Measurements from ENCODE around the gene CD74.

The CD74 gene

GRCh38 chr5:150410524-150411244 lies 2.0 kb downstream of the CD74 start:
- DNase-seq (ENCODE audit: low spot score), result peak; percentile 80

GRCh38 chr5:150409638-150410523 lies 2.8 kb downstream of the CD74 start:
- DNase-seq (ENCODE audit: low spot score), result peak; percentile 91

DNA sequence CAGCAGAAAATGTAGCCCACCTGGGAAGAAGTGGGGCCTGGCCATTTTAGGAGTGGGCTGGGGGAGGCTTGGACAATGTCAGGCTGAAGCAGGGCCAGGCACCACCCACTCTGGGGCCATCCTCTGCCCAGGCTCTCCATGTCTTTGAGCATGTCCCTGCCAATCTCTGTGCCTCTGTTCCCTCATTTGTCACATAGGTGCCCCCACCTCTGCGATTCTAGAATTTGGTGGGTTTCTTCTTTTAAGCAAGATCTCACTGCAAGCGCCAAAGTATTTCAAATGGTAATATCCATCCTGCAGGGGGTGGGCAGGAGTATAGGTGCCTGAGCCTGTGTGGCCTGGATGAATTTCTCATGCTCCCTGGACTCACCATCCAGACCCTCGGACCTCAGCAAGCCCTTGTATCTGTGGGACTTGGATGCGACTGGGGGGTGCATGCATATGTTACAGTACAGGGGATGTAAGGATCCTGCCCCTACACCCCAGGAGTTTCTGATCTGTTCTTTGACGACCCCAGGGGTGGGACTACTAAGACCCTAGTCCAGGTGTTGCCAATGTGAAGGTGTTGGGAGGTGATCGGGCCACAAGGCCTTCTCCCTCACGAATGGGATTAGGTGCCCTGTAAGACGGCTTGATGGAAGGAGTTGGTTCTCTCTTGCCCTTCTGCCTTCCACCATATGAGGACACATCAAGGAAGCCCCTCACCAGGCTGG lies 4.3 kb downstream of the CD74 start:
- DNase-seq (ENCODE audit: low spot score), result no peak

- DNase-seq (ENCODE audit: low spot score), result no peak
These were observed 5.5 kb downstream of the CD74 start for GRCh38 chr5:150407096-150407720.

DNA sequence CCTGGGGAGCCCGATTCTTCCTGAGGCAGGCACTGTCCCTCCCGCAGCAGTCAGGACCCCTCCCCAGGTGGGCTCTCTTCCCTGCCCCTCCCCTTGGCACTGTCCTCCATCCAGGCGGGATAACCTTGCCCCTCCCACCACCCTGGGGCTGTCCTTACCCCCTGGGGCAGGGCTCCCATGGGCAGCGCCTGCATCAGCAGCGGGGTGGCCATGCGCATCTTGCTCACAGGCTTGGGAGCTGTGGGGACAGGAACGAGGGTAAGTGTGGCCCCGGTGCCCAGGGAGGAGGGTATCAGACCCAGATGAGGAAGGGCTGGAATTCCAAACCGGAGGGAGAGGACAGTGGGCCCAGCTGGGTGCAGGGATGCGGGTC lies 6.0 kb downstream of the CD74 start:
- no peak for DNase-seq (ENCODE audit: low spot score)

DNA sequence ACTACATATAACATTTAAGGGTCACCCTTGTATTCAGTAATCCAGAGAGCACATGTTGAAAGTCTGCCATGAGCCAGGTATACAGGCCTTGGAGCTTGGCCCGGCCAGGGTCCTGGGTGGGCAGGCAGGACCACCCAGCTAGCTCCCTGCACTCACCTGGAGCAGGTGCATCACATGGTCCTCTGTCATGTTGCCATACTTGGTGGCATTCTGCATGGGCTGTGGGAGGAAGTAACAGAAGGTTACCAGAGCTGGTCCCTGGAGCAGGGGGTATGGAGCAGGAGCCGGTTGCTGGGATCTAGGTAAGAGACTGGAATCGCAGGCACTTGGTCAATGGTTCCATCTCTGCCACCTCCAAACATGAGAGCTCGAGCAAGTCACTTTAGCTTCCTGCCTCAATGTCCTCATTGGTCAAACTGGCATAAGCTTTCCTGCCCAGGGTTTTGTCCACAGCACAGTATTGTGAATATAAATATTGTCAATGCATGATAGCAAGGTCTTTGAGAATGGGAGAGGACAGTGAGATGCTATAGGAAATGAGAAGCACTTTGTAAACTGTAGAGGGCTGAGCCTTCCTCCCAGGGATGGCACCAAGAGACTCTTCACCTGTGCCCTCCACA lies 6.5 kb downstream of the CD74 start:
- DNase-seq (ENCODE audit: low spot score), result no peak

DNA sequence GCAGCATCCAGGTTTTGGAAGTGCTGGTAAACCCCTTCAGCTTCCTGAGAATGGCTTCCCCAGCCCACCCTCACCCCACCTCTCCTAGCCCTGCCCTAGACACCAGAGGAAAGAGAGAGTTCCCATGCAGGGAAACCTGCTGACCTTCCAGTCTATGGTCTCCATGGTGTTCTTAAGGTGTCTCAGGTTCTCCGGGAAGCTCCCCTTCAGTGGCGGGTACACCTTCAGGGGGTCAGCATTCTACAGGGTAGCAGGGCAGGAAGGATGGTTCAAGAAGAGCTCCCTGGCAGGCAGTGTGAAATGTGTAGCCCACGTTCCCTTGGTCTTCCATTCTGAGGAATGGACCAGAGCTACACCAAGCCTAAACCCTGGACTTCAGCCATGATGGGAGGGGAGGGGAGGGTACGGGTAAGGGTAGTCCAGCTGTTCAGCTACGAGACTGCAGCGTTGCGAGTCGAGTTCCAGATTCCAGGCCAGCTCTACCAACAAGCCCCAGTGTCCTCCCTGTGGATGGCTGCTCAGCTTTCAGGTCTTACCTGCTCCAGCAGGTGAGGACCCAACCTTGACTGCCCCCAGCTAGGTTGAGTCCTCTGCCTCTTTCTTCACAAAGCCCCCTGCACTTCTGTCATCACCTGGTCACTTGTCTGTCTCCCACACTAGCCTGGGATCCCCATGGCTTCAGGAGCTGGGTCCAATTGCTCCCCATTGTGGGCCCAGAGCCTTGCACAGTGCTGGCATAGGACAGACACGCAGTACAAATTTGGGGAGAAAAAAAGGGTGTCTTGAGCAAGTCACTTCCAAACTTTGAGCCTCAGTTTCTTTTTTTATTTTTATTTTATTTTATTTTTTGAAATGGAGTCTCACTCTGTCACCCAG lies 7.5 kb downstream of the CD74 start:
- DNase-seq (ENCODE audit: low spot score), result no peak

DNA sequence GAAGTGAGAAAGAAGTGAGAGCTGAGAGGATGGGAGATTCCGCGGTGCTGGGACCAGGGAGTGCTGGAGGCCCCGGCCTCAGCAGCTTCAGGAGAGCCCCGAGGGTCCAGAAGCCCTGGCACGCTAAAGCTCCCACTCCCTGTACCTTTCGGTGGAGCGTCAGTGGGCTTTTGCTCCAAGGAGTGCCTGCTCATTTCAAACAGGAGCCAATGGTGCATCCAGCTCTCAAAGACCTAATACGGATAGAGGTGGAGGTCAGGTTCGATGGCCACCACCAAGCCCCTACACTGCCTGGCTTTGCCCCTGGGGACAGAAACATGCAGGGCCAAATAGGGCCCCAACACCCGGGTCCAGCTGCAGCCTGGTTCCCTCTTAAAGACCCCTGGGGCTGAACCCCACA lies 8.2 kb downstream of the CD74 start:
- no peak for DNase-seq (ENCODE audit: low spot score)

DNA sequence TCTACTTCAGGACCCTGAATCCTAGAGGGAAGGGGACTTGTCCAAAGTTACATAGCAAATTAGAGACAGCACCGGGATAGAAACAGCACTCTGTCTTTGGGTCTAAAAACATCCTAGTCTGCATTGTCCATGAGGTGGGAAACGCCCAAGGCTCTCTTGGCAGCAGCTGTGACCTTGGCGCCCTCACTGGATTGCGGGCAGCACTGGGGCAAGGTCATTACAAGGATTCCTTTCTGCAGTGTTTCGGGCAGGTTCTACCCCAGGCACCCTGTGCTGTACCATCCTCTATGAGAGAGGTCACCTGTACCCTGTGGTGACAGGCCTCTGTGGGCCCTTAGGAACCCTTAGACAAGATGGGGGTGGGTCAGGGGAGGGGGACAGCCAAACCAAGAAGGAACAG lies 8.6 kb downstream of the CD74 start:
- no peak for DNase-seq (ENCODE audit: low spot score)

GRCh38 chr5:150402901-150403342 lies 9.8 kb downstream of the CD74 start:
- DNase-seq (ENCODE audit: low spot score), result no peak

GRCh38 chr5:150402229-150402773 lies 10.4 kb downstream of the CD74 start:
- no peak for DNase-seq (ENCODE audit: low spot score)

GRCh38 chr5:150401376-150402228 lies 11.1 kb downstream of the CD74 start:
- no peak for DNase-seq (ENCODE audit: low spot score)

DNA sequence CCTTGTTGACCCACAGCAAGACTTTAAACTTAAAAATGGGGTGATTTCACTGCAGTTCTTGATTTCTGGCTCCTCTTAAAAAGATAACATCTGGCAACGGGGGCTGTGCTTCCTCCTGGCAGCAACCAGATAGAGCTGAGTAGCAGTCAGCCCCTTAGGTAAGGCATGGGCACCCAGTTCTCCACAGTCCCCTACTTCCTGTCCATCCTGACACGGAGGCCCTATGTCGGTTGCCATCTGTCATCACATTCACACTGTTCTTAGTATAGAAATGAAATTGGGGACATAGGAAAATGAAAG lies 11.7 kb downstream of the CD74 start:
- no peak for DNase-seq (ENCODE audit: low spot score)

DNA sequence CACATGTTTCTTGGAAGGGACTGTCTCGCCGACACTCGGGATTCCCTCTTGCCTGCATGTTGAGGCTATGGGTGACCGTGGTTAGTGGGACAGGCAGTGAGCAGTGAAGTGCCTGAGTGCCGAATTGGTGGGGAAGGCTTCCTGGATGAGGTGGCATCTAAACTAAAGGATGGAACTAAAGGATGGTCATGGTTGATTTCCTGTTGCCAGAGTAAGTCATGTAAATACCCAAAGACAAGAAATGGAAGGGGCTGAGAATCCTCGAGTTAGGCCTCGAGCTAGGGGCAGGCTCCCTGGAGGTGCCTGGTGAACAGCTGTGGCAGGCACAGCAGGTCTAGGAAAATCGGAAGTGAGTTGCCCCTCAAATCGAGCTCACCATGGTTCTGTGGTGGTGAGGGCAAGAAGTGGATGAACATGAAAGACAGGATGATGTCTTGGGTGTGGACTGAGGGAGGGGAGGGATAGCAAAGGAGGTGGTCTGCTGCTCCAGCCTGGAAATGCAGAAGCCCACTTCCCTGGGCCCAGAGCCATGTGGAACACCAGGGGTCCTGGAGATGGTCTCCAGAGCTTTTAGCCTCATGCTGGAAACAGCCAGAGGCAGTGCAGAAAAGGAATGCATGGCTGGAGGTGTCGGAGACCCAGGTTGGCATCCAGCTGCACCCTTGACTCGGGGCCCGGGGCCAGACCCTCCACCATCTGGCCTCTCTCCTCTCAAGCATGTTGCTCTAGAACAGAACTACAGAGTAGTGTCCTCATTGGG lies 12.2 kb downstream of the CD74 start:
- no peak for DNase-seq (ENCODE audit: low spot score)

DNA sequence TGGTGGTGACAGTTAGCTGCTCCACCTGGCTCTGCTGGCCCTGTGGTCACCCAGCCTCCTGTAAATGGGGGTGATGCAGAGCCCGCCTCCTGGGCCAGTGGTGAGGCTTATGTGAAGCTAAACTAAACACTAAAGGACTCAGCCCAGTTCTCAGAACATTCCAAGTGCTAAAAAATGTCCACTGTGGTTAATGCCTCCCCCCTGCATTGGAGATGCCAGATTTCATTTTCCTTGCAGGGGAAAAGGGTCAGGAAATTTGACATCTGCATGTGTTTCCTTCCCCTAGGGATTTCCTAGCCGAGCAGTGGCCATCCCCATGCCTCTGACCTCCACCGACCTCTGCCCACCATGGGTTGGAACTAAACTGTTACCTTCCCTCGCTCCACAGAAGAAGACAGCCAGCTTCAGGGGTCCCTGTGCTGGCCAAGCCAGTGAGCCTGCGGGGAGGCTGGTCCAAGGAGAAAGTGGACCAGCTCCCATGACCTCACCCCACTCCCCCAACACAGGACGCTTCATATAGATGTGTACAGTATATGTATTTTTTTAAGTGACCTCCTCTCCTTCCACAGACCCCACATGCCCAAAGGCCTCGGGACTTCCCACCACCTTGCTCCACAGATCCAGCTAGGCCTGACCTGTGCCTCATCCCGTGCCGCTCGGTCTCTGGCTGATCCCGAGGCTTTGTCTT lies 13.0 kb downstream of the CD74 start:
- no peak for DNase-seq (ENCODE audit: low spot score)

GRCh38 chr5:150398722-150399523 lies 13.8 kb downstream of the CD74 start:
- DNase-seq (ENCODE audit: low spot score), result no peak
